SK-N-MC (cell line): Measurements from ENCODE around the gene THY1.

Source experiments
- DNase-seq: peaks from one replicate; pipeline ENCODE4 v3.0.0-alpha.2; 2011; ENCODE audit warnings: low read depth, low spot score
- H3K27ac ChIP-seq: fragments of 200-600 bp; sonication (generic); 2 replicates; pipeline ENCODE4 v1.5.1; 2016; ENCODE audit warnings: mixed run types
- H3K36me3 ChIP-seq: fragments of 200-600 bp; sonication (generic); 2 replicates; pipeline ENCODE4 v1.6.1; 2017; ENCODE audit warnings: antibody characterized with exemption, low read length, mixed read lengths; ENCODE audit not compliant: insufficient read depth
- H3K4me3 ChIP-seq: fragments of 200-600 bp; sonication (generic); 2 replicates; pipeline ENCODE4 v1.5.1; 2016
- H3K9ac ChIP-seq: fragments of 200-600 bp; sonication (generic); 2 replicates; pipeline ENCODE4 v1.8.0; 2017; ENCODE audit warnings: mixed run types, mixed read lengths; ENCODE audit not compliant: insufficient read length
- H3K9me3 ChIP-seq: fragments of 200-600 bp; sonication (generic); 2 replicates; pipeline ENCODE4 v1.6.1; 2017; ENCODE audit warnings: low read depth, mild to moderate bottlenecking, antibody characterized with exemption, low read length, moderate library complexity, mixed read lengths
- EZH2 ChIP-seq: fragments of 200-600 bp; sonication (generic); IDR thresholded peaks from one replicate; pipeline ENCODE4 v1.6.1; 2017; ENCODE audit warnings: antibody characterized with exemption
- FOXP2 ChIP-seq: optimal IDR thresholded peaks from 2 replicates; pipeline ENCODE3; 2011; ENCODE audit warnings: mild to moderate bottlenecking, moderate library complexity; ENCODE audit not compliant: insufficient read depth; ENCODE audit errors: extremely low read length, control extremely low read depth
- POLR2AphosphoS5 ChIP-seq: IDR thresholded peaks from 2 replicates; pipeline ENCODE4 v1.6.1; 2012; ENCODE audit warnings: mild to moderate bottlenecking, low read depth, low read length, borderline replicate concordance

THY1 gene

DNA sequence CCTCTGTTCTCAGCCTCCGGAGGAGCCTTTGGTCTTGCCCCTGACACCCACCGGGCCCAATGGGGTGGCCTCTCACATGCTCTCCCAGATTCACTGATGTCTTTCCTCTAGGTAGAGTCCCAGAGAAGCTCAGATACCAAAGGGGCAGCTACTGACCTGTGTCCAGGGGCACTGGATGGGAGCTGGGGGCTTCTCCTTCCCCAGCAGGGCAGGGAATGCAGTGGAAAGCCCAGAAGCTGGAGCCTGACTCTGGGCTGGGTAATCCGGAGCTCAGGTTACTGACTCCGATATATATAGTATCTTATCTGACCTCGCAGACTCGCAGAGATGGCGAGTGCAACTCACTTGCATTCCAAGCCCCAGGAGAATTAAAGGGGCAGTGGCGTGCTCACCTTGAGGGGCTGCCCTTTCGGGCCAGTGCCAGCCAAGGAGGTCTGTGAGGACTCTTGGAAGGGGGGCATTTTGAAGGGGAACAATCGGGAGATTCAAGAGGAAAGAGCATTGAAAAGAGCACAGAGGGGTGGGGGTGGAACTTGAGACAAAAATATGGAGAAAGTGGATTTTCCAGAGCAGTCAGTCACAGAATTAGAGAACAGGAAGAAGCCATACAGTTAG, 44.0 kb downstream of the THY1 start:
- no peak for DNase-seq
- Histone ChIP-seq H3K9ac (no peak overlapping the region), H3K36me3 (no peaks in the 10 kb centered on the region), H3K4me3 (no peak overlapping the region), H3K27ac (0 out of 2 replicates have a peak overlapping the region, but pooled peaks have one; percentile 46), H3K9me3 (no peaks in the 10 kb centered on the region)
- TF ChIP-seq POLR2AphosphoS5 = no peak
- TF ChIP-seq EZH2 = no peak
- TF ChIP-seq FOXP2 = no peak

DNA sequence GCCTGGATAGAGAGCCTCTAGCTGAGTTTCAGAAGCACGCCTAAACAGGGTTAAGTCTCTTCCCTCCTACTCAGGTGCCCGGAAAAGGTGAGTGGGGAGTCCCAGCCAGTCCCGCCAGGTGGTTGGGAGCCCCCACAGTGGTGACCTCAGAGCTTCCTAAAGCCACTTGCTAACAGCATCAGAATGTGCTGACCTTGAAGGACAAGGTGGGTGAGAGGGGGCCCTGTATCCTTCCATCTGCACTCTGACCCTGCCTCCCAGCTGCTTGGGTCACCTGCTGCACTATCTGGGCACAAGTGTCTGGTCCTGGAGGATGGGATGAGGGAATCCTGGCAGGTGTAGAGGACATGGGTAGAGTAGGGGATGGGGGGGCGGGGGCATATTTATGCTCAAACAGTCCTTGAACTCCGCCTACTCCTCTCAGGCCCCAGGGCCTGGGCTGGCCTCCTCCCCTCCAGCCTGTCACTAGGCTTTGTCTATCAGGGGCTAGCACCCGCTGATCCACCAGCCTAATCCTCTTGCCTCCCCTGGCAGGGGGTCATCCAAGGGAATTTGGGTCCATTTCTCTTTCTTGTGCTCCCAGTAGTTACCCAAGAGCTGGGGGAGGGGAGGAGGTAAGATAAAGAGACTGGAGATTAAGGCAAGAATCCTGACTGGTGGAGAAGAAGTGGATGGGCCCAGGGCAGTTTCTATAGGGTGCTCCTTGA, 44.9 kb downstream of the THY1 start:
- H3K4me3 ChIP-seq = no peak overlapping the region
- H3K9me3 ChIP-seq = no peaks in the 10 kb centered on the region
- DNase-seq = no peak
- H3K27ac ChIP-seq = no peak overlapping the region
- H3K36me3 ChIP-seq = no peaks in the 10 kb centered on the region
- TF ChIP-seq FOXP2 (no peak), EZH2 (no peak), POLR2AphosphoS5 (no peak)
- H3K9ac ChIP-seq = no peak overlapping the region

DNA sequence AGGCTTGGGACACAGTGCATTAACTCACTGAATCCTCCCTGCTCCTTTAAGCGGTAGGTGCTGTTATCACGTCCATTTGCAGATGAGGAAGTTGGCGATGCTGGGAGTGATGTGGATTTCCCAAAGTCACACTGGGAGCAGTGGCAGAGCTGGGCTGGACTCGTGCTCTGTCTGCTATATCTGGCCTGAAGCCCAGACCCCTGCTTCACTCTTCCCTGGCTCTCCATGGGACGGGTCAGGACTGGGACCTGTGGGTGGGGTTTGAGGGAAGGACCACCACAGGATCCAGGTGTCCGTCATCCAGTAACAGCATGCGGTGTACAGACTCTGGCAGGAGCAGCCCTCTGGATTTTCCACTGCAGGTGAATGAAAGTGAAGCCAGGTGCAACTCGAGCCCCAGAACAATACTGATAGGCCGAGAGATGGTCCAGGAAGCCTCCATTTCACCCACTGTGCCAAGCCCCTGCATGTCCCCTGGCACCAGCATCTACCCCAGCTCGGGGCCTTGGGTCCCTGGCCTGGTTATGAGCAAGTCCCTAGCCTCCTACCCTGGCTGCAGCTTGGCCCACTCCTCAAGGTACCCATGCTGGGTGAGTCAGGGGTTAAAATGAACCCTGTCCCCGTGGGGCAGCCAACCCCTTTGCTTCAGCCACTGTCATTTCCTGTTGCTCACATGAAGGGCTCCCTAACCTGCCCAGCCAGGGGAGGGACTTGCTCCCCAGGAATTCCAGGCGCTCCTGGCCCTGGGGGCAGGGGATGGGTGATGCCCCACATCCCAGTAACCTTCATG, 45.7 kb downstream of the THY1 start:
- Histone ChIP-seq H3K9ac (no peak overlapping the region), H3K27ac (no peak overlapping the region), H3K4me3 (no peak overlapping the region)

DNA sequence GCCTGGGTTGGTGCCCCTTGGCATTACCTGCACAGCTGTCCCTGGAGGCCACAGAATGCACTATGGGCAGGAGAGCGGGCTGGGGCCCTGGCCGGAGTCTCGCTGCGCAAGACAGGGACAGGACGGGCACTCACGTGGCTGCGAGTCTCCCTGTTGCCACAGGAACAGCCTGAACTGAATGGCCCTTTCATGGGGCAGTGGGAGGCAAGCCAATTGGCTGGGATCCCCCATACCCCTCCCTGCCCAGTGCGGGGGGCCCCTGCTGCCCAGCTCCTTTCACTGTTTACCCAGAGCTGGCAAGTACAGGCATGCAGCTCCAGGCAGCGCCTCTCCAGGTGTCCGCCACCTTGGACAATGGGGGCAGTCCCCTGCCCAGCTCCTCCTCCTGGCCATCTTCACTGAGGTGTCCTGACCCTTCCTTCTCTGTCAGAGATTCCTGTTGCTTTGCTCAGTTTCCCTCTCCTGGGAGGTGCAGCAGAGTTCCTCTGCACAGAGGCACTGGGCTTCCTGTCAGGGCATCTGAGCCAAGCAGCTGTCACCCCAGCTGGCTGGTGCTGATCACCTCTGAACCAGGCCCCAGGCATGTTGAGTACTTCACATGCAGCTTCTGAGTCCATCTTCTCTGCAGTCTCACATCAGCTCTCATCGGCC, 46.6 kb downstream of the THY1 start:
- Histone ChIP-seq H3K9me3 (no peaks in the 10 kb centered on the region), H3K27ac (no peak overlapping the region), H3K9ac (no peak overlapping the region), H3K36me3 (no peaks in the 10 kb centered on the region), H3K4me3 (no peak overlapping the region)
- no peak for DNase-seq
- TF ChIP-seq EZH2 = no peak
- TF ChIP-seq POLR2AphosphoS5 = no peak
- TF ChIP-seq FOXP2 = no peak

More for the DNA sequence above, 45.7 kb downstream of the THY1 start:
- no peak for DNase-seq
- Histone ChIP-seq H3K9me3 (no peaks in the 10 kb centered on the region), H3K36me3 (no peaks in the 10 kb centered on the region)
- TF ChIP-seq FOXP2 (no peak), EZH2 (no peak), POLR2AphosphoS5 (no peak)

DNA sequence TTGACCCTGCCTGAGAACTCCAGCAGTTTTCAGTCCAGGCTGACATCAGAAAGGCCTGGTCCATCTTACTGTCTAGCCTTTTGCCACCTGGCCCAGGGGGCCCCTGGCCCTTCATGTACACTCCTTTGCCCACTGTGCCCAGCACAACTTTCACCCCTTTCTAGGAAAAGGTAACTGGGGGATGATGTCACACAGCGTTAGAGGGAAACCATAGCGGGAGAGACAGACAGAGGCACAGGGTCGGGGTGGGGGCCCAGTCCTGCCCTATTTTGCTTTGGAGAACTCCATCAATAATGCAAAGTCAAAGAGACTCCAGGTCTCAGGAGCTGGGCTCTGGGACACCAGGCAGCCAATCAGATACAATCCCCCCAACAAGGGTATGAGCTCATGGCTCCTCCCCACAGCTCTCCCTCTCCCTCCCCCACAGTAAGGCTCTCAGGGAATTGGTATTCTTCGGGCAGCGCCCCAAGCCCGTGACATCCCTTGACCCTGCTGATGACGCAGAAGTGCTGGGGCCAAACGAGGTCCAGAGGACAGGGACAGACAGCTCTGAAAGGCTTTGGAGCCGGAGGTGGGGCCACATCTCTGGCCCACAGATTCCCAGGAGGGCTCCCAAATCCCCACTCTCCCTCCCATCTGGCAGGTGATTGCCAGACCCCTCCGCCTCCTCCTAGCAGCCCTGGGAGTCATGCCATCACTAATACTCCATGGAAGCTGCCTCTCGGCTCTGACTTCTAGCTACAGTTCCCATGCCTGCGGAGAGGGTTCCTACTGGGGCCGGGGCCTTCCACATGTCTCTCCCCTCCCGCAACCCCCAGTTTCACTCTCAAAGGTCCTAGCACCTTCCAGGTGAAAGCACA, 47.4 kb downstream of the THY1 start:
- Histone ChIP-seq H3K36me3 (no peaks in the 10 kb centered on the region), H3K27ac (no peak overlapping the region), H3K4me3 (no peak overlapping the region), H3K9me3 (no peaks in the 10 kb centered on the region), H3K9ac (no peak overlapping the region)
- DNase-seq = no peak
- no peak for TF ChIP-seq FOXP2
- TF ChIP-seq EZH2 = no peak

DNA sequence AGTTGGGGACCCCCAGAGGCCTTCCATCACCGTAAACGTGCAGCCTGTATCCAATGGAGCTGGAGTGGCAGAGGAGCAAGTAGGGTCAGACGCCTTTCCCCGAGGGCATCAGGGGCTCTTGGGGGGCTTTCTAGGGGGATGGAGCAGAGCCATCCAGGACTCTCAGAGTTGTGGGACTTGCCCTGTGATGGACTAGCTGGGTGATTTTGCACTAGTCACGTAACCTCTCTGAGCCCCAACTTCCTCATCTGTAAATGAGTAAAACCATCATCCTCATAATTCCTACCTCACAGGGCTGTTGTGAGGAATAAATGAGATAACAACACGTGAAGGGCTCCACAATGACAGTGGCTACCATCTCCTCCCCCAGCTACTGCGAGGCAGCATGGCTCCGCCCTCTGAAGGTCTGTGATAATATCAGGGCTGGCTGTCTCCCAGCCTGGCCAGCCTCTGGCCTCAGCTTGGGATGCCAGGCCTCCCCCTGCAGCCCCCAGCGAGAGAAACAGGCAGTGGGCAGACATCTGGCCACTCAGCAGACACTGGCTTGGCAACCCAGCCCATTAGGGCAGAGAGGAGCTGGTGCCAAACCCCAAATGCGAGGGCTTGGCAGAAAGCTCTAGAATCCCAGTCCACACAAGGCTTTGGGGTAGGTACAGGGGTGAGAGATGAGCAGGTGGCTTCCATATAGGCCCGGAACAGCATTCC, 48.2 kb downstream of the THY1 start:
- Histone ChIP-seq H3K4me3 (no peak overlapping the region), H3K27ac (no peak overlapping the region), H3K36me3 (no peaks in the 10 kb centered on the region), H3K9ac (no peak overlapping the region), H3K9me3 (no peaks in the 10 kb centered on the region)
- TF ChIP-seq FOXP2 (no peak), POLR2AphosphoS5 (no peak), EZH2 (no peak)
- DNase-seq = no peak

DNA sequence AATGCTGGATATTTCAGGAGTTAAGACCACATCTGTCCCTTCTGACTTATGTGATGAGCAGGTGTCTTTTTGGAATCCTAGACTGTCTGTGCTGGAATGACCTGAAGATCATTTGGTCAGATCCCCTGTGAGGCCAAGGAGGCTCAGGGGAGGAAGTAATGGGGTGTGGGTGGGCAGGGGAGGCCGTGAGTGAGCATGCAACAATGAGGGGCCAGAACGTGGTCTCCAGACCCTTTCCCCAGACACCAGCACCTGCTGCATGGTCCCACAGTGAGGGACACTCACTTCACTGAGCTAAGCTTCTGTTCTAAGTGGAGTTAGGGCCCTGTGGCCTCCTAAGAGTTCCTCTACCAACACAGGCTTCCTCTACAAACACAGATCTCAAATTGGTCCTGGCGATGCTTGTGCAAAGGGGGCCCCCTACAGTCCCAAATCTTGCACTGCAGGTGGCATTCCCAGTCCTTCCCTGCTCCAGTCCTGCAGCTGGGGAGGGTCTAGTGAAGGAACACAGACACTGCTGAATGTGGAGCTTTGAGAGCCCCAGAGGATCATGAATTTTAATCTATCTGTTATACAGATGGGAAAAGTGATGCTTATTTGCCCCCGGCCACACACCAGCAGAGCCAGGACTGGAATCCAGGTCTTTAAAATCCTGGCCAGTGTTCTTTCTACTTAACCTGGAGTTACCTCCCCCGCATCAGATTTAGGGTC, 48.9 kb downstream of the THY1 start:
- no peaks in the 10 kb centered on the region for H3K9me3 ChIP-seq
- no peak overlapping the region for H3K27ac ChIP-seq
- no peak overlapping the region for H3K4me3 ChIP-seq
- TF ChIP-seq FOXP2 (no peak), EZH2 (no peak), POLR2AphosphoS5 (no peak)
- no peak overlapping the region for H3K9ac ChIP-seq
- peak; percentile 34 for DNase-seq
- H3K36me3 ChIP-seq = no peaks in the 10 kb centered on the region
